ENCODE data around the gene PCCB. TPM values are rescaled to one million over a fixed set of nuclear protein-coding genes. Genes with fewer than 3 reads are reported as not detected.

The PCCB gene
- total and polyA plus RNA-seq, 2 donors (not counting 1 experiment from before 2014, with no cell fraction given): 12.1 to 15.5 TPM

- Histone ChIP-seq H3K4me3 (ENCODE audit: control extremely low read depth in 1 of 5, extremely low read depth in 1 of 5, insufficient read depth in 1 of 5, low read depth in 2 of 5, low read length in 4 of 5) (no peak overlapping the region), H3K79me2 (ENCODE audit: control insufficient read depth, insufficient read depth, low read length) (no peaks in the 10 kb centered on the region), H3K27ac (ENCODE audit: low read length in 2 of 2) (no peak overlapping the region), H4K20me1 (ENCODE audit: control insufficient read depth, insufficient read depth, low read length, poor library complexity, severe bottlenecking) (no peaks in the 10 kb centered on the region), H3K4me1 (ENCODE audit: control insufficient read depth in 2 of 2, insufficient read depth in 2 of 2, low read length in 2 of 2) (no peaks in the 10 kb centered on the region), H2AFZ (ENCODE audit: insufficient read depth, low read depth, low read length, poor library complexity, severe bottlenecking) (no peak overlapping the region), H3K27me3 (replicated peaks in 1 of 4; ENCODE audit: control extremely low read depth in 1 of 4, control insufficient read depth in 3 of 4, insufficient read depth in 4 of 4, low read length in 3 of 4) (peaks cover 0 to 6% (median 2%) of the 10 kb centered on the region in 4 experiments), H3K9me3 (ENCODE audit: control extremely low read depth in 1 of 3, control insufficient read depth in 2 of 3, insufficient read depth in 1 of 3, low read length in 2 of 3) (peaks cover 0 to 2% (median 0%) of the 10 kb centered on the region in 3 donors), H3K4me2 (replicated peaks; ENCODE audit: low read depth, low read length, poor library complexity, severe bottlenecking) (no peak overlapping the region), H3K9ac (ENCODE audit: low read length) (no peak overlapping the region), H3K36me3 (replicated peaks in 1 of 2; ENCODE audit: control extremely low read depth in 1 of 2, control insufficient read depth in 1 of 2, extremely low read depth in 1 of 2, insufficient read depth in 2 of 2, low read length in 1 of 2) (no peaks in the 10 kb centered on the region)
- DNase-seq: no peak
- Mint-ChIP-seq H3K4me3 (no peak overlapping the region), H3K9me3 (ENCODE audit: insufficient read depth) (no peaks in the 10 kb centered on the region), H3K27me3 (peaks cover 32% of the 10 kb centered on the region), H3K4me1 (no peaks in the 10 kb centered on the region), H3K27ac (no peak overlapping the region)
- TF ChIP-seq EZH2 (IDR thresholded peaks at IDR 0.05; ENCODE audit: borderline replicate concordance, insufficient read depth, low read depth, low read length, poor library complexity, severe bottlenecking): no peak
- no peak for TF ChIP-seq CTCF (IDR thresholded peaks at IDR 0.05)
- no peak for ATAC-seq (ENCODE audit: low read depth)
- POLR2A ChIA-PET: no interaction called here
- CTCF ChIA-PET: no interaction called here
- 87% methylated on average over 4 of the region's 4 CpGs for WGBS (ENCODE audit: insufficient coverage)
- intact Hi-C loops (cut with micrococcal nuclease): no loop called here
These were observed 42.5 kb upstream of the PCCB start for GRCh38 chr3:136207489-136208115.

GRCh38 chr3:136209921-136210320 lies 40.2 kb upstream of the PCCB start:
- Mint-ChIP-seq H3K9me3 (ENCODE audit: insufficient read depth) (no peaks in the 10 kb centered on the region), H3K27ac (no peak overlapping the region), H3K27me3 (peaks cover 32% of the 10 kb centered on the region), H3K4me1 (no peaks in the 10 kb centered on the region), H3K4me3 (no peak overlapping the region)
- no peak overlapping the region for H3K4me2 ChIP-seq (replicated peaks; ENCODE audit: low read depth, low read length, poor library complexity, severe bottlenecking)
- H3K9ac ChIP-seq (ENCODE audit: low read length): no peak overlapping the region
- DNase-seq (no peak), ATAC-seq (ENCODE audit: low read depth) (no peak)
- H2AFZ ChIP-seq (ENCODE audit: insufficient read depth, low read depth, low read length, poor library complexity, severe bottlenecking): no peak overlapping the region
- H3K27ac ChIP-seq (ENCODE audit: low read length in 2 of 2): no peak overlapping the region
- intact Hi-C loops (cut with micrococcal nuclease): no loop called here
- H3K9me3 ChIP-seq (ENCODE audit: control extremely low read depth in 1 of 3, control insufficient read depth in 2 of 3, insufficient read depth in 1 of 3, low read length in 2 of 3): peaks cover 0 to 2% (median 0%) of the 10 kb centered on the region in 3 donors
- H4K20me1 ChIP-seq (ENCODE audit: control insufficient read depth, insufficient read depth, low read length, poor library complexity, severe bottlenecking): no peaks in the 10 kb centered on the region
- TF ChIP-seq CTCF (IDR thresholded peaks at IDR 0.05): no peak
- no peak for TF ChIP-seq EZH2 (IDR thresholded peaks at IDR 0.05; ENCODE audit: borderline replicate concordance, insufficient read depth, low read depth, low read length, poor library complexity, severe bottlenecking)
- H3K4me3 ChIP-seq (ENCODE audit: control extremely low read depth in 1 of 5, extremely low read depth in 1 of 5, insufficient read depth in 1 of 5, low read depth in 2 of 5, low read length in 4 of 5): no peak overlapping the region
- POLR2A ChIA-PET: no interaction called here
- CTCF ChIA-PET: no interaction called here
- H3K4me1 ChIP-seq (ENCODE audit: control insufficient read depth in 2 of 2, insufficient read depth in 2 of 2, low read length in 2 of 2): no peaks in the 10 kb centered on the region
- H3K27me3 ChIP-seq (replicated peaks in 1 of 4; ENCODE audit: control extremely low read depth in 1 of 4, control insufficient read depth in 3 of 4, insufficient read depth in 4 of 4, low read length in 3 of 4): peaks cover 0 to 6% (median 2%) of the 10 kb centered on the region in 4 experiments
- H3K36me3 ChIP-seq (replicated peaks in 1 of 2; ENCODE audit: control extremely low read depth in 1 of 2, control insufficient read depth in 1 of 2, extremely low read depth in 1 of 2, insufficient read depth in 2 of 2, low read length in 1 of 2): no peaks in the 10 kb centered on the region
- no peaks in the 10 kb centered on the region for H3K79me2 ChIP-seq (ENCODE audit: control insufficient read depth, insufficient read depth, low read length)

Measured in B cell (primary cell).